Suprapubic skin (tissue), 4 donors: Measurements from ENCODE around the gene TBX4.

ENCODE experiments used
- CTCF ChIP-seq, 2 donors: fragments of 200-600 bp in 1 of 2; fragments of 450-650 bp in 1 of 2; sonication (generic) in 1 of 2; IDR thresholded peaks; one replicate each; pipeline ENCODE4 v1.5.1; 2016 to 2019; ENCODE audit warnings: antibody characterized with exemption in 2 of 2, mild to moderate bottlenecking in 1 of 2, moderate library complexity in 1 of 2
- EP300 ChIP-seq: sonication (generic); formaldehyde crosslinking; IDR thresholded peaks from one replicate; pipeline ENCODE4 v1.6.1; 2017; ENCODE audit warnings: antibody characterized with exemption
- POLR2A ChIP-seq, 2 donors: fragments of 450-650 bp; IDR thresholded peaks; one replicate each; pipeline ENCODE4 v1.6.1; 2017; ENCODE audit warnings: antibody characterized with exemption in 2 of 2, mild to moderate bottlenecking in 2 of 2, moderate library complexity in 2 of 2
- POLR2AphosphoS5 ChIP-seq, 3 donors: sonication (generic); formaldehyde crosslinking; IDR thresholded peaks; one replicate each; pipeline ENCODE4 v1.6.1; 2017; ENCODE audit warnings: antibody characterized with exemption in 3 of 3

GRCh38 chr17:61520897-61521296 lies 68.7 kb downstream of the TBX4 start:
- no peak for TF ChIP-seq CTCF (IDR thresholded peaks at IDR 0.05)
- TF ChIP-seq POLR2AphosphoS5 (IDR thresholded peaks at IDR 0.05), result no peak
- TF ChIP-seq POLR2A (IDR thresholded peaks at IDR 0.05), result no peak
- TF ChIP-seq EP300, result no peak
